HepG2 (cell line): Measurements from ENCODE around the gene LDB2. TPM values are rescaled to one million over a fixed set of nuclear protein-coding genes. Genes with fewer than 3 reads are reported as not detected.

Experiments
- ATAC-seq: fragments of 200-7000 bp; cut with Tn5 transposase; 3 replicates; pipeline ENCODE4 v1.9.1; 2020; ENCODE audit warnings: mild to moderate bottlenecking, moderate library complexity
- BruUV-seq: library from RNA; stranded (reverse); fragments of 400-500 nt; replicated peaks from 2 replicates; lab custom pipeline; 2021; lab: Mats Ljungman, UMichigan
- CTCF ChIA-PET: fragments of 300-600 bp; formaldehyde crosslinking; extraction: SDS; loops from one replicate; lab custom pipeline; 2021; ENCODE audit warnings: low total read pairs, inconsistent platforms, low intra/inter-chr PET ratio; lab: Yijun Ruan, JAX
- POLR2A ChIA-PET: fragments of 350-600 bp; sonication (Branson Sonifier 250); formaldehyde crosslinking; loops from one replicate; lab custom pipeline; 2020; ENCODE audit warnings: antibody characterized with exemption, inconsistent platforms; lab: Yijun Ruan, JAX
- DNase-seq: peaks from one replicate; pipeline ENCODE4 v3.0.0-alpha.2; 2015; ENCODE audit warnings: low spot score
- FAIRE-seq: peaks from 3 replicates; lab custom pipeline; 2011; peaks lifted over from hg19 to GRCh38; lab: Jason Lieb, UNC
- H2AFZ ChIP-seq: one replicate; pipeline ENCODE4 v1.6.1; 2011; ENCODE audit warnings: low read length, inconsistent platforms
- H3K27ac ChIP-seq: fragments of 300-600 bp; 3 replicates; pipeline ENCODE4 v1.8.0; 2011; ENCODE audit warnings: mixed run types, mild to moderate bottlenecking, mixed read lengths, low read length, inconsistent platforms; ENCODE audit not compliant: insufficient read depth; ENCODE audit errors: extremely low read length
- H3K27me3 ChIP-seq, 2 experiments: fragments of 200-600 bp in 1 of 2; 2 replicates in 1 of 2; 3 replicates in 1 of 2; pipeline versions ENCODE4 v1.6.0 to v1.8.0; 2011; ENCODE audit warnings: low read length in 2 of 2, mild to moderate bottlenecking in 2 of 2, moderate library complexity in 2 of 2, inconsistent platforms in 1 of 2; ENCODE audit not compliant: insufficient read depth in 2 of 2, control insufficient read depth in 1 of 2
- H3K36me3 ChIP-seq, 2 experiments: fragments of 200-600 bp in 1 of 2; replicated peaks in 1 of 2; 2 replicates in 1 of 2; 3 replicates in 1 of 2; pipeline versions ENCODE4 v1.5.1 to v1.8.0; 2011; ENCODE audit warnings: low read length in 2 of 2, inconsistent platforms in 1 of 2; ENCODE audit not compliant: insufficient read depth in 2 of 2, control insufficient read depth in 1 of 2
- H3K4me1 ChIP-seq: 2 replicates; pipeline ENCODE4 v1.5.1; 2012; ENCODE audit warnings: low read length, inconsistent platforms; ENCODE audit not compliant: insufficient read depth
- H3K4me2 ChIP-seq: 2 replicates; pipeline ENCODE4 v1.6.0; 2011; ENCODE audit warnings: low read depth, low read length, inconsistent platforms
- H3K4me3 ChIP-seq, 3 experiments: fragments of 200-600 bp in 1 of 3; sonication (generic), shearing (Covaris generic) in 1 of 3; replicated peaks in 1 of 3; 2 replicates each; pipeline ENCODE4 v1.5.1; 2011 to 2016; ENCODE audit warnings: low read length in 3 of 3, inconsistent platforms in 2 of 3, low read depth in 2 of 3, mild to moderate bottlenecking in 2 of 3, control low read depth in 1 of 3, mixed read lengths in 1 of 3; ENCODE audit not compliant: insufficient read depth in 1 of 3
- H3K79me2 ChIP-seq: one replicate; pipeline ENCODE4 v1.6.1; 2011; ENCODE audit warnings: low read length, inconsistent platforms; ENCODE audit not compliant: insufficient read depth
- H3K9ac ChIP-seq: 2 replicates; pipeline ENCODE4 v1.6.0; 2011; ENCODE audit warnings: mild to moderate bottlenecking, low read depth, low read length, inconsistent platforms; ENCODE audit not compliant: insufficient read depth
- H3K9me3 ChIP-seq: 2 replicates; pipeline ENCODE4 v1.5.1; 2012; ENCODE audit warnings: mild to moderate bottlenecking, low read length
- H4K20me1 ChIP-seq: 2 replicates; pipeline ENCODE4 v1.6.0; 2011; ENCODE audit warnings: inconsistent platforms, mild to moderate bottlenecking, low read length, moderate library complexity; ENCODE audit not compliant: insufficient read depth
- ARNT2 ChIP-seq: sonication (generic); formaldehyde crosslinking; IDR thresholded peaks from 2 replicates; pipeline ENCODE4 v1.8.0; 2022; ENCODE audit warnings: mild to moderate bottlenecking, low read depth, missing genetic modification reagents, moderate library complexity
- ATF7 ChIP-seq, 2 experiments: fragments of 450-650 bp in 1 of 2; sonication (generic) in 1 of 2; formaldehyde crosslinking in 1 of 2; IDR thresholded peaks; 2 replicates each; pipeline versions ENCODE4 v1.4.0 to v1.6.1; 2016 to 2020; ENCODE audit warnings: antibody characterized with exemption in 1 of 2, mild to moderate bottlenecking in 1 of 2, missing genetic modification reagents in 1 of 2
- BRD4 ChIP-seq: sonication (generic); formaldehyde crosslinking; IDR thresholded peaks from 2 replicates; pipeline ENCODE4 v1.4.0; 2020; ENCODE audit warnings: missing genetic modification reagents
- CENPBD1 ChIP-seq: sonication (generic); formaldehyde crosslinking; IDR thresholded peaks from 2 replicates; pipeline ENCODE4 v1.8.0; 2022; ENCODE audit warnings: missing genetic modification reagents, low read depth, mild to moderate bottlenecking, borderline replicate concordance
- ELF4 ChIP-seq: sonication (generic); formaldehyde crosslinking; IDR thresholded peaks from 2 replicates; pipeline ENCODE4 v1.5.0; 2020; ENCODE audit warnings: missing genetic modification reagents, mild to moderate bottlenecking, moderate library complexity, borderline replicate concordance
- ERF ChIP-seq: IDR thresholded peaks from 2 replicates; pipeline ENCODE4 v1.6.1; 2018; ENCODE audit warnings: missing biosample characterization, missing genetic modification reagents
- FOXC1 ChIP-seq: sonication (generic); formaldehyde crosslinking; IDR thresholded peaks from 2 replicates; pipeline ENCODE4 v1.8.0; 2022; ENCODE audit warnings: mild to moderate bottlenecking, missing genetic modification reagents, borderline replicate concordance
- FOXK2 ChIP-seq: fragments of 450-650 bp; IDR thresholded peaks from 2 replicates; pipeline ENCODE4 v1.6.1; 2016
- HIVEP1 ChIP-seq: sonication (generic); formaldehyde crosslinking; IDR thresholded peaks from 2 replicates; pipeline ENCODE4 v1.4.0; 2020; ENCODE audit warnings: mild to moderate bottlenecking, missing genetic modification reagents
- HOMEZ ChIP-seq: IDR thresholded peaks from 2 replicates; pipeline ENCODE4 v1.6.1; 2016; ENCODE audit warnings: low read depth
- MTA3 ChIP-seq: sonication (generic); formaldehyde crosslinking; IDR thresholded peaks from 2 replicates; pipeline ENCODE4 v1.4.0; 2020; ENCODE audit warnings: missing genetic modification reagents
- SAFB2 ChIP-seq: sonication (generic); formaldehyde crosslinking; IDR thresholded peaks from 2 replicates; pipeline ENCODE4 v1.5.1; 2020; ENCODE audit warnings: missing genetic modification reagents, low read depth, mild to moderate bottlenecking, borderline replicate concordance
- SRSF1 ChIP-seq: fragments of 200-400 bp; formaldehyde crosslinking; optimal IDR thresholded peaks from 2 replicates; pipeline ENCODE3; 2017; ENCODE audit warnings: mild to moderate bottlenecking, low read depth, low read length, moderate library complexity
- ZBTB33 ChIP-seq: sonication (generic); formaldehyde crosslinking; IDR thresholded peaks from 2 replicates; pipeline ENCODE4 v1.4.0; 2020; ENCODE audit warnings: missing genetic modification reagents
- ZNF124 ChIP-seq: sonication (generic); formaldehyde crosslinking; IDR thresholded peaks from 2 replicates; pipeline ENCODE4 v1.4.0; 2020; ENCODE audit warnings: missing genetic modification reagents
- ZNF468 ChIP-seq: sonication (generic); formaldehyde crosslinking; IDR thresholded peaks from 2 replicates; pipeline ENCODE4 v1.8.0; 2022; ENCODE audit warnings: mild to moderate bottlenecking, moderate library complexity, missing genetic modification reagents
- WGBS: methylation state at CpG from one replicate; pipeline ENCODE4 v1.1.6; 2017; ENCODE audit warnings: low lambda C conversion rate; 5-methylcytosine and 5-hydroxymethylcytosine counted together
- in situ Hi-C: cut with HindIII; loops from 2 replicates; pipeline ENCODE4 v1.10.0; 2017; ENCODE audit warnings: low pct_unique_long_range_greater_than_20kb; ENCODE audit not compliant: extremely low pct_ligation_motif_present
- intact Hi-C: fragments of 100-400 bp; cut with micrococcal nuclease; formaldehyde crosslinking; loops from one replicate; pipeline ENCODE4 v1.10.0; 2022; ENCODE audit not compliant: unreplicated experiment
- polyA plus RNA-seq, 8 experiments: library from polyadenylated mRNA; depleted of rRNA in 3 of 8; stranded (reverse) in 7 of 8; unstranded in 1 of 8; fragments of >200 nt; fragmentation: Illumina TruSeq in 4 of 8; extraction: Trizol in 4 of 8; gene quantifications; 2 replicates each; pipeline versions ENCODE4 v1.2.1 to v1.2.3, GENCODE V29; 2011 to 2016; ENCODE audit warnings: low read depth in 4 of 8, missing spikeins in 1 of 8, mixed read lengths in 1 of 8; ENCODE audit not compliant: insufficient read depth in 1 of 8
- total RNA-seq, 5 experiments: library from RNA; depleted of rRNA; stranded (reverse); fragments of >200 nt; fragmentation: Illumina TruSeq; extraction: Trizol; gene quantifications; 2 replicates each; pipeline ENCODE4 v1.2.3, GENCODE V29; 2016; ENCODE audit warnings: low read depth in 1 of 5

The LDB2 gene
- total and polyA plus RNA-seq, 2 of the 13 experiments (the other 11 are each of a cell fraction or from before 2014, with no cell fraction given), result not detected

GRCh38 chr4:16660656-16661055 is 237.8 kb downstream of the LDB2 start:
- H4K20me1 ChIP-seq, result no peaks in the 10 kb centered on the region
- H3K4me1 ChIP-seq, result no peaks in the 10 kb centered on the region
- ATAC-seq (no peak), DNase-seq (no peak), FAIRE-seq (no peak)
- no peaks in the 10 kb centered on the region for H3K9me3 ChIP-seq
- in situ Hi-C loops (no loop called here), intact Hi-C loops (no loop called here)
- TF ChIP-seq SAFB2 (CRISPR knock-in tag), result no peak
- TF ChIP-seq ELF4 (CRISPR knock-in tag), result no peak
- TF ChIP-seq HIVEP1, result no peak
- TF ChIP-seq ZBTB33 (CRISPR knock-in tag), result no peak
- TF ChIP-seq FOXC1 (CRISPR knock-in tag), result no peak
- TF ChIP-seq ATF7 (IDR thresholded peaks at IDR 0.05), result no peak
- no peak for TF ChIP-seq ATF7 (CRISPR knock-in tag; IDR thresholded peaks at IDR 0.05)
- no peak for TF ChIP-seq MTA3 (CRISPR knock-in tag)
- no peak for TF ChIP-seq ARNT2 (CRISPR knock-in tag)
- TF ChIP-seq BRD4, result no peak
- TF ChIP-seq SRSF1, result no peak
- TF ChIP-seq CENPBD1 (CRISPR knock-in tag), result no peak
- no peak for TF ChIP-seq ZNF468 (CRISPR knock-in tag)
- no peak for TF ChIP-seq HOMEZ (CRISPR knock-in tag)
- no peak for TF ChIP-seq ERF
- TF ChIP-seq FOXK2, result no peak
- TF ChIP-seq ZNF124 (CRISPR knock-in tag), result no peak
- no peaks in the 10 kb centered on the region for H3K36me3 ChIP-seq
- no peak overlapping the region for H2AFZ ChIP-seq
- H3K9ac ChIP-seq, result no peak overlapping the region
- ChIA-PET POLR2A (no interaction called here), CTCF (no interaction called here)
- H3K79me2 ChIP-seq, result no peaks in the 10 kb centered on the region
- H3K4me3 ChIP-seq, result no peak overlapping the region
- H3K27me3 ChIP-seq, result no peaks in the 10 kb centered on the region; a peak in 1 of 5 replicates
- no TSS peak for BruUV-seq
- H3K27ac ChIP-seq, result no peak overlapping the region
- no peak overlapping the region for H3K4me2 ChIP-seq
- WGBS, result 63% methylated on average over 2 of the region's 2 CpGs
